Measurements from ENCODE around the gene FANCM. TPM values are rescaled to one million over a fixed set of nuclear protein-coding genes. Genes with fewer than 3 reads are reported as not detected.
A peak's percentile ranks its signal among the peaks of the same experiment; 100 is the strongest.
"Not testable (repeated sequence)": the region's sequence is repeated elsewhere in the genome, so short reads cannot be mapped to it uniquely, and the experiment has no call there.

The FANCM gene
- polyA plus RNA-seq (ENCODE audit: insufficient read length), result 6.1 TPM

GRCh38 chr14:45135659-45136395 is at the start of gene FANCM:
FANCM (plus strand) TSS chr14:45135930; CDS start chr14:45136032, 102 bp downstream.
- peak; percentile 99 for DNase-seq (ENCODE audit: low read depth)

GRCh38 chr14:45089813-45090212 is 45.9 kb upstream of the FANCM start:
- no peak for DNase-seq (ENCODE audit: low read depth)

- DNase-seq (ENCODE audit: low read depth), result no peak
These were observed 44.0 kb upstream of the FANCM start for GRCh38 chr14:45091710-45092109.

GRCh38 chr14:45094275-45094674 is 41.5 kb upstream of the FANCM start:
- no peak for DNase-seq (ENCODE audit: low read depth)

GRCh38 chr14:45095143-45095542 is 40.6 kb upstream of the FANCM start:
- no peak for DNase-seq (ENCODE audit: low read depth)

GRCh38 chr14:45096218-45096617 is 39.5 kb upstream of the FANCM start:
- no peak for DNase-seq (ENCODE audit: low read depth)

- DNase-seq (ENCODE audit: low read depth), result no peak
These were observed 31.9 kb upstream of the FANCM start for GRCh38 chr14:45103806-45104205.

GRCh38 chr14:45104561-45104960 is 31.2 kb upstream of the FANCM start:
- DNase-seq (ENCODE audit: low read depth), result no peak

- DNase-seq (ENCODE audit: low read depth), result no peak
These were observed 22.6 kb upstream of the FANCM start for GRCh38 chr14:45112896-45113781.

GRCh38 chr14:45114327-45114726 is 21.4 kb upstream of the FANCM start:
- no peak for DNase-seq (ENCODE audit: low read depth)

- DNase-seq (ENCODE audit: low read depth), result no peak
These were observed 17.1 kb upstream of the FANCM start for GRCh38 chr14:45118594-45118993.

GRCh38 chr14:45120096-45120495 is 15.6 kb upstream of the FANCM start:
- no peak for DNase-seq (ENCODE audit: low read depth)

- DNase-seq (ENCODE audit: low read depth), result no peak
These were observed 12.5 kb upstream of the FANCM start for GRCh38 chr14:45123271-45123670.

GRCh38 chr14:45125754-45126153 is 10.0 kb upstream of the FANCM start:
- DNase-seq (ENCODE audit: low read depth), result no peak

GRCh38 chr14:45128963-45129629 is 6.6 kb upstream of the FANCM start:
- DNase-seq (ENCODE audit: low read depth), result no peak

- DNase-seq (ENCODE audit: low read depth), result no peak
These were observed 2.1 kb upstream of the FANCM start for GRCh38 chr14:45133683-45134050.

- DNase-seq (ENCODE audit: low read depth), result peak; percentile 98
These were observed 1.4 kb upstream of the FANCM start, which contains the start of gene FKBP3 for GRCh38 chr14:45134051-45134958. FKBP3 (minus strand) TSS chr14:45134481; CDS start chr14:45134456, 25 bp downstream.

GRCh38 chr14:45135156-45135555 is 574 bp upstream of the FANCM start:
- DNase-seq (ENCODE audit: low read depth), result peak; percentile 28

- no peak for DNase-seq (ENCODE audit: low read depth)
These were observed 669 bp downstream of the FANCM start for GRCh38 chr14:45136399-45136798.

- no peak for DNase-seq (ENCODE audit: low read depth)
These were observed 5.0 kb downstream of the FANCM start for GRCh38 chr14:45140661-45141187.

- not testable (repeated sequence) for DNase-seq (ENCODE audit: low read depth)
These were observed 6.4 kb downstream of the FANCM start for GRCh38 chr14:45142083-45142482.
